Tibial nerve (tissue), 4 donors: ENCODE results near the gene TRPV4. TPM values are rescaled to one million over a fixed set of nuclear protein-coding genes. Genes with fewer than 3 reads are reported as not detected.
A peak's percentile ranks its signal among the peaks of the same experiment; 100 is the strongest.

ENCODE experiments used
- DNase-seq, 2 donors: peaks; one replicate each; pipeline ENCODE4 v3.0.0-alpha.2; 2019; ENCODE audit warnings: low spot score in 2 of 2
- H3K27ac ChIP-seq, 4 donors: fragments of 200-600 bp; sonication (generic) in 3 of 4; one replicate each; pipeline ENCODE4 v1.5.1; 2017 to 2019; ENCODE audit warnings: mild to moderate bottlenecking in 1 of 4
- H3K27me3 ChIP-seq, 2 donors: fragments of 200-600 bp; sonication (generic) in 1 of 2; one replicate each; pipeline versions ENCODE4 v1.5.1 to v1.6.0; 2017 to 2019
- H3K36me3 ChIP-seq, 3 donors: fragments of 200-600 bp; sonication (generic); one replicate each; pipeline ENCODE4 v1.5.1; 2018 to 2019
- H3K4me1 ChIP-seq, 4 donors: fragments of 200-600 bp; sonication (generic) in 3 of 4; one replicate each; pipeline ENCODE4 v1.5.1; 2017 to 2019
- H3K4me3 ChIP-seq, 4 donors: fragments of 200-600 bp; sonication (generic) in 3 of 4; one replicate each; pipeline ENCODE4 v1.5.1; 2017 to 2019; ENCODE audit warnings: mild to moderate bottlenecking in 1 of 4, moderate library complexity in 1 of 4
- H3K9me3 ChIP-seq, 4 donors: fragments of 200-600 bp; sonication (generic) in 3 of 4; one replicate each; pipeline ENCODE4 v1.5.1; 2017 to 2019
- CTCF ChIP-seq, 5 experiments: fragments of 200-600 bp in 3 of 5; fragments of 450-650 bp in 2 of 5; sonication (generic) in 3 of 5; IDR thresholded peaks; one replicate each; pipeline ENCODE4 v1.5.1; 2016 to 2019; ENCODE audit warnings: antibody characterized with exemption in 5 of 5, mild to moderate bottlenecking in 3 of 5, moderate library complexity in 2 of 5
- EP300 ChIP-seq, 2 donors: sonication (generic); formaldehyde crosslinking; IDR thresholded peaks; one replicate each; pipeline ENCODE4 v1.6.1; 2017; ENCODE audit warnings: antibody characterized with exemption in 2 of 2, mild to moderate bottlenecking in 1 of 2
- POLR2A ChIP-seq, 2 donors: fragments of 450-650 bp; IDR thresholded peaks; one replicate each; pipeline ENCODE4 v1.6.1; 2017; ENCODE audit warnings: antibody characterized with exemption in 2 of 2, mild to moderate bottlenecking in 2 of 2, moderate library complexity in 2 of 2
- WGBS, 2 donors: methylation state at CpG; one replicate each; pipeline ENCODE4 v1.1.5; 2018; 5-methylcytosine and 5-hydroxymethylcytosine counted together
- total RNA-seq, 4 donors: library from RNA; depleted of rRNA; stranded (reverse); fragments of >200 nt; gene quantifications; one replicate each; pipeline ENCODE4 v1.1.0, GENCODE V29; 2016

The TRPV4 gene
- total RNA-seq, 4 donors from 2014 or later, result 0.42 to 3.0 (median 1.4) TPM

- no peak for DNase-seq
- H3K27me3 ChIP-seq, result no peaks in the 10 kb centered on the region
- peak overlapping the region in 2 of 4 donors; percentile 77 to 92 for H3K27ac ChIP-seq
- no peak overlapping the region for H3K4me3 ChIP-seq
- WGBS, 2 donors, result 80 to 84% methylated on average over 6 of the region's 6 CpGs
- H3K9me3 ChIP-seq, result no peaks in the 10 kb centered on the region
- TF ChIP-seq CTCF (IDR thresholded peaks at IDR 0.05) (no peak), POLR2A (IDR thresholded peaks at IDR 0.05) (no peak), EP300 (IDR thresholded peaks at IDR 0.05) (no peak)
- H3K36me3 ChIP-seq, result no peaks in the 10 kb centered on the region
- peaks cover 0 to 94% (median 45%) of the 10 kb centered on the region in 4 donors for H3K4me1 ChIP-seq
Observed at GRCh38 chr12:109873653-109874052, 40.5 kb upstream of the TRPV4 start.

GRCh38 chr12:109871668-109872314 lies 38.6 kb upstream of the TRPV4 start:
- no peak for DNase-seq
- peak overlapping the region; percentile 54 to 80 (median 69) for H3K27ac ChIP-seq
- H3K9me3 ChIP-seq, result no peaks in the 10 kb centered on the region
- peaks cover 0 to 81% (median 34%) of the 10 kb centered on the region in 4 donors for H3K4me1 ChIP-seq
- H3K4me3 ChIP-seq, result no peak overlapping the region
- WGBS, 2 donors, result 36 to 45% methylated on average over 7 of the region's 7 CpGs
- no peaks in the 10 kb centered on the region for H3K27me3 ChIP-seq
- H3K36me3 ChIP-seq, result no peaks in the 10 kb centered on the region
- TF ChIP-seq CTCF (IDR thresholded peaks at IDR 0.05) (no peak), POLR2A (IDR thresholded peaks at IDR 0.05) (no peak), EP300 (IDR thresholded peaks at IDR 0.05) (peak in 1 of 2 donors; percentile 54)

- WGBS, 2 donors, result 34 to 47% methylated on average over 2 of the region's 2 CpGs
- Histone ChIP-seq H3K27me3 (no peaks in the 10 kb centered on the region), H3K27ac (peak overlapping the region; percentile 54 to 80 (median 69)), H3K9me3 (no peaks in the 10 kb centered on the region), H3K4me1 (peaks cover 0 to 77% (median 35%) of the 10 kb centered on the region in 4 donors), H3K4me3 (no peak overlapping the region), H3K36me3 (no peaks in the 10 kb centered on the region)
- no peak for TF ChIP-seq EP300 (IDR thresholded peaks at IDR 0.05)
- TF ChIP-seq POLR2A (IDR thresholded peaks at IDR 0.05), result no peak
- TF ChIP-seq CTCF (IDR thresholded peaks at IDR 0.05), result no peak
- no peak for DNase-seq
Observed at GRCh38 chr12:109870648-109871047, 37.5 kb upstream of the TRPV4 start.

- H3K9me3 ChIP-seq, result no peaks in the 10 kb centered on the region
- no peaks in the 10 kb centered on the region for H3K36me3 ChIP-seq
- H3K27me3 ChIP-seq, result no peaks in the 10 kb centered on the region
- no peak overlapping the region for H3K4me3 ChIP-seq
- H3K27ac ChIP-seq, result peak overlapping the region in 3 of 4 donors; percentile 21 to 80 (median 77)
- TF ChIP-seq EP300 (IDR thresholded peaks at IDR 0.05), result no peak
- no peak for TF ChIP-seq CTCF (IDR thresholded peaks at IDR 0.05)
- no peak for TF ChIP-seq POLR2A (IDR thresholded peaks at IDR 0.05)
- WGBS, 2 donors, result 72 to 75% methylated on average over 9 of the region's 9 CpGs
- peaks cover 0 to 77% (median 51%) of the 10 kb centered on the region in 4 donors for H3K4me1 ChIP-seq
- DNase-seq, result no peak
Observed at GRCh38 chr12:109868182-109869051, 35.2 kb upstream of the TRPV4 start.

- no peaks in the 10 kb centered on the region for H3K27me3 ChIP-seq
- H3K9me3 ChIP-seq, result no peaks in the 10 kb centered on the region
- H3K4me3 ChIP-seq, result no peak overlapping the region
- peak overlapping the region; percentile 67 to 89 (median 81) for H3K27ac ChIP-seq
- 35 to 42% methylated on average over 3 of the region's 3 CpGs for WGBS, 2 donors
- TF ChIP-seq EP300 (IDR thresholded peaks at IDR 0.05), result no peak
- no peak for TF ChIP-seq CTCF (IDR thresholded peaks at IDR 0.05)
- TF ChIP-seq POLR2A (IDR thresholded peaks at IDR 0.05), result no peak
- peaks cover 0 to 68% (median 35%) of the 10 kb centered on the region in 4 donors for H3K4me1 ChIP-seq
- peaks cover 0 to 5% (median 0%) of the 10 kb centered on the region in 3 donors for H3K36me3 ChIP-seq
- DNase-seq, result no peak
Observed at GRCh38 chr12:109864916-109865315, 31.7 kb upstream of the TRPV4 start.
